Fibroblast of gingiva (primary cell): ENCODE measurements around the gene CNTN2.

ENCODE experiments used
- DNase-seq: peaks from one replicate; pipeline ENCODE4 v3.0.0-alpha.2; 2011; ENCODE audit warnings: low read depth

CNTN2 gene

GRCh38 chr1:205054013-205054412 lies 11.0 kb downstream of the CNTN2 start:
- no peak for DNase-seq

- DNase-seq: no peak
Observed at GRCh38 chr1:205056188-205056611, 13.2 kb downstream of the CNTN2 start.

- DNase-seq: no peak
Observed at GRCh38 chr1:205056956-205057568, 14.1 kb downstream of the CNTN2 start.

- no peak for DNase-seq
Observed at GRCh38 chr1:205057808-205058575, 15.0 kb downstream of the CNTN2 start.

GRCh38 chr1:205058853-205059252 lies 15.8 kb downstream of the CNTN2 start:
- no peak for DNase-seq

- DNase-seq: no peak
Observed at GRCh38 chr1:205059660-205060059, 16.6 kb downstream of the CNTN2 start.

- DNase-seq: no peak
Observed at GRCh38 chr1:205060746-205061145, 17.7 kb downstream of the CNTN2 start.

GRCh38 chr1:205061227-205061626 lies 18.2 kb downstream of the CNTN2 start:
- no peak for DNase-seq

GRCh38 chr1:205061665-205062069 lies 18.7 kb downstream of the CNTN2 start:
- DNase-seq: peak; percentile 63

GRCh38 chr1:205062319-205062718 lies 19.3 kb downstream of the CNTN2 start:
- DNase-seq: no peak

GRCh38 chr1:205062895-205063294 lies 19.9 kb downstream of the CNTN2 start:
- no peak for DNase-seq

- no peak for DNase-seq
Observed at GRCh38 chr1:205064301-205064700, 21.3 kb downstream of the CNTN2 start.

- no peak for DNase-seq
Observed at GRCh38 chr1:205064741-205065316, 21.8 kb downstream of the CNTN2 start.

- DNase-seq: no peak
Observed at GRCh38 chr1:205065666-205066065, 22.7 kb downstream of the CNTN2 start.

- DNase-seq: no peak
Observed at GRCh38 chr1:205066141-205066818, 23.3 kb downstream of the CNTN2 start.

GRCh38 chr1:205067031-205067430 lies 24.0 kb downstream of the CNTN2 start:
- DNase-seq: no peak

GRCh38 chr1:205068001-205068400 lies 25.0 kb downstream of the CNTN2 start:
- DNase-seq: no peak

- peak; percentile 60 for DNase-seq
Observed at GRCh38 chr1:205068457-205069040, 25.5 kb downstream of the CNTN2 start.

GRCh38 chr1:205069371-205070125 lies 26.5 kb downstream of the CNTN2 start:
- no peak for DNase-seq

GRCh38 chr1:205071028-205071409 lies 28.0 kb downstream of the CNTN2 start:
- no peak for DNase-seq

- no peak for DNase-seq
Observed at GRCh38 chr1:205071801-205072200, 28.8 kb downstream of the CNTN2 start.

- no peak for DNase-seq
Observed at GRCh38 chr1:205072286-205072685, 29.3 kb downstream of the CNTN2 start.
